GM15510 (cell line): ENCODE results near the gene ADH1C.

Experiments
- POLR2A ChIP-seq: IDR thresholded peaks from 3 replicates; pipeline ENCODE4 v1.6.1; 2011; ENCODE audit warnings: borderline replicate concordance; ENCODE audit not compliant: insufficient read length; ENCODE audit errors: extremely low read depth

The ADH1C gene

GRCh38 chr4:99323756-99324155, 28.8 kb downstream of the ADH1C start:
- no peak for TF ChIP-seq POLR2A

GRCh38 chr4:99321241-99322191, 31.0 kb downstream of the ADH1C start, which contains the start of gene ADH1B:
Gene ADH1B (minus strand): TSS chr4:99321401. CDS start chr4:99321331, 70 bp downstream.
- TF ChIP-seq POLR2A = no peak

- no peak for TF ChIP-seq POLR2A
Measured at GRCh38 chr4:99317354-99317753, 35.2 kb downstream of the ADH1C start.

GRCh38 chr4:99315839-99316238, 36.7 kb downstream of the ADH1C start:
- TF ChIP-seq POLR2A = no peak

GRCh38 chr4:99314211-99314610, 38.3 kb downstream of the ADH1C start:
- no peak for TF ChIP-seq POLR2A

- TF ChIP-seq POLR2A = no peak
Measured at GRCh38 chr4:99310389-99310788, 42.2 kb downstream of the ADH1C start.

- no peak for TF ChIP-seq POLR2A
Measured at GRCh38 chr4:99305638-99306400, 46.7 kb downstream of the ADH1C start.

- TF ChIP-seq POLR2A = no peak
Measured at GRCh38 chr4:99301376-99302164, 51.0 kb downstream of the ADH1C start.

- no peak for TF ChIP-seq POLR2A
Measured at GRCh38 chr4:99300934-99301333, 51.6 kb downstream of the ADH1C start.

GRCh38 chr4:99293357-99293756, 59.2 kb downstream of the ADH1C start:
- TF ChIP-seq POLR2A = no peak

GRCh38 chr4:99290848-99291786, 61.4 kb downstream of the ADH1C start, which contains the start of gene ADH1A:
Gene ADH1A (minus strand): TSS chr4:99290985. CDS start chr4:99290914, 71 bp downstream.
- no peak for TF ChIP-seq POLR2A
